HG03039 (cell line): ENCODE data around the gene HELZ.
"Not testable (repeated sequence)": the region's sequence is repeated elsewhere in the genome, so short reads cannot be mapped to it uniquely, and the experiment has no call there.

ENCODE experiments used
- ATAC-seq: cut with Tn5 transposase; IDR thresholded peaks from one replicate; pipeline ENCODE4 v1.9.1; 2021; ENCODE audit warnings: mild to moderate bottlenecking, moderate library complexity; ENCODE audit not compliant: unreplicated experiment

The HELZ gene

DNA sequence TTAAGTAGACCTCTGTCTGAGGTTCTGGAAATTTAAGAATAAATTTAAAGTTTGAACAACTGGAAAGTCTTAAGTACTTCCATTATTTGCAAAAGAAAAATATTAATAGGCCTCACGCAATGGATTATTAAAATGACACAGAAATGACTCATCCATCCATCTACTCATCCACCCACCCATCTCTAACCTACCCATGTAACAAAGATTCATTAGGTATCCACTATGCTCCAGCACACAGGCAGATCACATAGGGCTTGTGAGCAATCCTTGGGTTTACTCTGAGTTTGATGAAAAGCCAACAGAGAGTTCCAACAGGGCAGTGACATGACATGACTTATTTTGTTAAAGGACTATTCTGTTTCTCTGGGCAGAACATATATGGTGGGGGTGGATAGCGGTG, 93.3 kb downstream of the HELZ start:
- no peak for ATAC-seq

DNA sequence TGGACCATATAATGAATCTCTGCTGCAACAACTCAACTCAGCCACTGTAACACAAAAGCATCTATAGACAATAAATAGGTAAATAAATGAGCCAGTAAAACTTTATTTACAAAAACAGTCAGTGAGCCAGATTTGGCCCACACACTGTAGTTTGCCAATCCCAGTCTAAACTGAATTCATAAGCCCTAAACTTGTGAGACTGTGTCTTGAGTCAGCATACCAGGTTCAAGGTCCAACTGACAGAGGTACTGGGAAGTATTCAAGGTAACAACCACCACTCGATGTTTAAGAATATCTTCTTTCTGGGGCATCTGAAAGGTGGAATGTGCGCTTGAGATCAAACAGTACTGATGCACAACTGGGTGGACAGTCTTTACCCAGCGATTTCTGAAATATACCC, 94.2 kb downstream of the HELZ start:
- no peak for ATAC-seq

DNA sequence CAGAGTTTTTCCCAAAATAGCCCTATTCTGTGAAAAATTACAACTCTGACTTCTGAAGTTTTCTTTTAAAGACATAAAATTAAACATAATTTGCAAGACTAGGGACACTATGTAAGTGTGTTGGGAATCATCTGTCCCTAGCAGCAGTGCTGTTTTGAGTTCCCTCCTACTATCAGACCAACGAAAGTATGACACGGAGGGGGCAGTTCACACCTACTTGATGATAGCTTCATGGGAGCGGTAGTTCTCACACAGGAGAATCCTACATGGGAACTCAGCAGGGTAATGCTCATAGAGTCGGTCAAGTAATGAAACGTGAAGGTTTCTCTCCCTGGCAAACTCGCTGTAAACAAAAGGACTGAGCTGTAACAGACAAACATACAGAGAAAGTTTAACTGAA, 96.6 kb downstream of the HELZ start:
- no peak for ATAC-seq

- ATAC-seq: no peak
These were observed 99.7 kb downstream of the HELZ start for GRCh38 chr17:67145183-67145805.

GRCh38 chr17:67143318-67143717, 101.7 kb downstream of the HELZ start:
- no peak for ATAC-seq

DNA sequence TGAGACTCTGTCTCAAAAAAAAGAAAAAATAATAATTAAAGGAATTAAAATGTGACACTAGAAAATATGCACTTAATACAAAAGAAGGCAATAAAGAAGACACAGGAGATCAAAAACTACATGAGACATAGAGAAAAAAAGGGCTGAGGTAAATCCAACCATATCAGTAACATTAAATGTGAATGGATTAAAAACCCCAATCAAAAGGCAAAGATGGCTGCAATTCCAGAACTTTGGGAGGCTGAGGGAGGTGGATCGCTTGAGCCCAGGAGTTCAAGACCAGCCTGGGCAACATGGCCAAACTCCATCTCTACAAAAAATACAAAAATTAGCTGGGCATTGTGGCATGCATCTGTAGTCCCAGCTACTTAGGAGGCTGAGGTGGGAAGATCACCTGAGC, 103.0 kb downstream of the HELZ start:
- ATAC-seq: not testable (repeated sequence)

- no peak for ATAC-seq
These were observed 105.0 kb downstream of the HELZ start for GRCh38 chr17:67139784-67140665.

GRCh38 chr17:67139289-67139688, 105.7 kb downstream of the HELZ start:
- ATAC-seq: no peak

DNA sequence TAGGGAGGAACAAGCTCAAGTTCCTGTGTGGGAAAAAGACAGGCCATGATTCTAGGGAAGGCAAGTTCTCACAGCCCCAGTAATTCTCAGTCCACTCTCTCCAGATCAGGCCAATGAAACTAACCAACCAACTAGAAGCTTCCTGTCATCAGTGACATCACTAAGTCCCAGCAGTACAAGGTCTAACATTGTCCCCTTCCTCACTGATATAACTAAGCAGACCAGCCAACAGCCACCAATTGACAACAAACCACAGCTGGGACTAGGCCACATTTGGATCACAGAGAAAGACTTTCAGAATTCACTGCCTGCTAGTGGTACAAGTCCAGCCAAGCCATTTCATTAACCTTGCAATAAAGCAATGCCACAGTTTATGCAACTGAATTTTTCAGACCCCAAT, 106.6 kb downstream of the HELZ start:
- ATAC-seq: no peak

DNA sequence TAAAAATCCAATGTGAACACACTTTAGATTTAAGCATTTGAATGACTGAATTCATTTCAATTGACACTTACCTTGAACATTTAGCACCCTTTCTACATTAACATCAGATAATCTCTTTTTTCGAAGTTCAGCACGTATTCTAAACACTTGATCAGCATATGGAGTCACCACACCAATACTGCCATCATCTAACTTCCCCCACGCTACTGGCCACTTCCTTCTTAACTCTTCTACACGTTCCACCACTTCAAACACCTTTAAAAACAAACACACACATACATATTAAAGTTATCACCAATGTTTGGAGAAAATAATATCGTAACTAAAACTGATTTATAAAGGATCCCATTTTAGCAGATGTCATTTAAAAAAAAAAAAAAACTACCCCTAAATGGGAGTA, 107.1 kb downstream of the HELZ start:
- no peak for ATAC-seq

GRCh38 chr17:67137026-67137370, 108.0 kb downstream of the HELZ start:
- no peak for ATAC-seq

DNA sequence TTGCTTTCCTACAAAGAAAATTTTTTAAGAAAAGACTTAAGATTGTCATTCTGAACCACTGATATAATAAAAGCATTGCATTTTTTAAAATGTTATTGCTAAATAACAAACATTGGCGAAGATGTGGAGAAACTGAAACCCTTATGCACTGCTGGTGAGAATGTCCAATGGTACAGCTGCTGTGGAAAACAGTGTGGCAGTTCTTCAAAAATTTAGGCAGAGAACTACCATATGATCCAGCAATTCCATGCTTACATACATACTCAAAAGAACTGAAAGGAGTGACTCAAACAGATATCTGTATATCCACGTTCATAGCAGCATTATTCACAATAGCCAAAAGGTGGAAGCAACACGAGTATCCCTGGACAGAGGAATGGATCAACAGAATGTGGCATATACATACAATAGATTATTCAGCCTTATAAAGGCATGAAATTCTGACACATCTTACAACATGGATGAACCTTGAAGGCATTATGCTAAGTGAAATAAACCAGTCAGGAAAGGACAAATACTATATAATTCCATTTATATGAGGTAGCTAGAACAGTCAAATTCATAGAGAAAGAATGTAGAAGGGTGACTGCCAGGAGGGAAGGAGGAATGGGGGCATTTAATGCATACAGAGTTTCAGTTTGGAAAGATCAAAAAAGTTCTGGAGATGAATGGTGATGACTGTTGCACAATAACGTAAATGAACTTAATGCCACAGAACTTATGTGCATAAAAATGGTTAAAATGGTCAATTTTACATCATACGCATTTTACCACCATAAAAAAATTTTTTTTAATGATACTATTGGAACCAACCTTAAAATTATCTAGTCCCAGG, 108.6 kb downstream of the HELZ start:
- ATAC-seq: no peak

DNA sequence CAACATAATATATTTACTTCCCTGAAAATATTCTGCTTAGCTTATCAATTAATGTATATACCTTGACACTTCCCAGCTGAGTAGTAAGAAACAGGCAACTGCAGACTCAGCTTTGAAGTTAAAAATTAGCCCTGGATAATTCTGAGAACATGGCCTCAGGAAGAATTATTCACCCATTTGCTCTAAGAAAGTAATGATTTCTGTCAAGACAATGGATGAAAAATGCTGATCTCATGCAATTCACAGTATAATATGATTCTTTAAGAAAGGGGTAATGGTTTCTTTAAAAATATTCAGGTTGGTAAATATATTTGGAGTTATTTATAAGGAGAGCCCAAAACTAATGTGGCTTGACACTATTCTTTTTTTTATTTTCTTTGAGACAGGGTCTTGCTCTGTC, 111.8 kb downstream of the HELZ start:
- ATAC-seq: no peak

GRCh38 chr17:67132366-67132765, 112.6 kb downstream of the HELZ start:
- no peak for ATAC-seq

- no peak for ATAC-seq
These were observed 114.2 kb downstream of the HELZ start for GRCh38 chr17:67130768-67131167.

GRCh38 chr17:67129283-67129682, 115.7 kb downstream of the HELZ start:
- no peak for ATAC-seq

- ATAC-seq: no peak
These were observed 116.3 kb downstream of the HELZ start for GRCh38 chr17:67128700-67129099.

- no peak for ATAC-seq
These were observed 117.1 kb downstream of the HELZ start for GRCh38 chr17:67127925-67128324.

- no peak for ATAC-seq
These were observed 118.0 kb downstream of the HELZ start for GRCh38 chr17:67126983-67127382.

- not testable (repeated sequence) for ATAC-seq
These were observed 118.5 kb downstream of the HELZ start for GRCh38 chr17:67126543-67126942.

- ATAC-seq: no peak
These were observed 119.1 kb downstream of the HELZ start for GRCh38 chr17:67125924-67126323.

- no peak for ATAC-seq
These were observed 119.6 kb downstream of the HELZ start for GRCh38 chr17:67125417-67125816.
